ENCODE measurements around the gene TP53I11.

The TP53I11 gene

DNA sequence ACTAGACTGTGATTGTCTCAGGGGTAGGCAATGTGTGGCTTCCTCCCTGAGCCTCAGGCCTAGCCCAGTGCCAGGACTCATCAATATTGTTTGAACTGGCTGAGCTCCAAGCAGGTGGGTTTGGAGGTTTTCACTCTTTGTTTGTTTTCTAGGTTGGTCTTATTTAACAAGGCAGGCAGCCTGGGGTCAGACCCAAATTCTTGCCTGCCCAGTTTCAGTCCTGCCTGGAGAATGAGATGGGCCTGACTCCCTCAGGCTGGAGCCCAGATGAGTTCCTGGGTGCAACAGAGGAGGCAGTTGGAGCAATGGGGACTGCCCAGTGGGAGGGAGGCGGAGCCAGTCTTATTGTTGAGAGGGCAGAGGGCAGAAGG is 28.3 kb upstream of the TP53I11 start:
- TF ChIP-seq ZFX (IDR thresholded peaks at IDR 0.05), result no peak
- TF ChIP-seq, protein P1, sequence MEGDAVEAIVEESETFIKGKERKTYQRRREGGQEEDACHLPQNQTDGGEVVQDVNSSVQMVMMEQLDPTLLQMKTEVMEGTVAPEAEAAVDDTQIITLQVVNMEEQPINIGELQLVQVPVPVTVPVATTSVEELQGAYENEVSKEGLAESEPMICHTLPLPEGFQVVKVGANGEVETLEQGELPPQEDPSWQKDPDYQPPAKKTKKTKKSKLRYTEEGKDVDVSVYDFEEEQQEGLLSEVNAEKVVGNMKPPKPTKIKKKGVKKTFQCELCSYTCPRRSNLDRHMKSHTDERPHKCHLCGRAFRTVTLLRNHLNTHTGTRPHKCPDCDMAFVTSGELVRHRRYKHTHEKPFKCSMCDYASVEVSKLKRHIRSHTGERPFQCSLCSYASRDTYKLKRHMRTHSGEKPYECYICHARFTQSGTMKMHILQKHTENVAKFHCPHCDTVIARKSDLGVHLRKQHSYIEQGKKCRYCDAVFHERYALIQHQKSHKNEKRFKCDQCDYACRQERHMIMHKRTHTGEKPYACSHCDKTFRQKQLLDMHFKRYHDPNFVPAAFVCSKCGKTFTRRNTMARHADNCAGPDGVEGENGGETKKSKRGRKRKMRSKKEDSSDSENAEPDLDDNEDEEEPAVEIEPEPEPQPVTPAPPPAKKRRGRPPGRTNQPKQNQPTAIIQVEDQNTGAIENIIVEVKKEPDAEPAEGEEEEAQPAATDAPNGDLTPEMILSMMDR (conservative IDR thresholded peaks at IDR 0.05), result no peak
- peak overlapping the region; percentile 99 for H3K27ac ChIP-seq

DNA sequence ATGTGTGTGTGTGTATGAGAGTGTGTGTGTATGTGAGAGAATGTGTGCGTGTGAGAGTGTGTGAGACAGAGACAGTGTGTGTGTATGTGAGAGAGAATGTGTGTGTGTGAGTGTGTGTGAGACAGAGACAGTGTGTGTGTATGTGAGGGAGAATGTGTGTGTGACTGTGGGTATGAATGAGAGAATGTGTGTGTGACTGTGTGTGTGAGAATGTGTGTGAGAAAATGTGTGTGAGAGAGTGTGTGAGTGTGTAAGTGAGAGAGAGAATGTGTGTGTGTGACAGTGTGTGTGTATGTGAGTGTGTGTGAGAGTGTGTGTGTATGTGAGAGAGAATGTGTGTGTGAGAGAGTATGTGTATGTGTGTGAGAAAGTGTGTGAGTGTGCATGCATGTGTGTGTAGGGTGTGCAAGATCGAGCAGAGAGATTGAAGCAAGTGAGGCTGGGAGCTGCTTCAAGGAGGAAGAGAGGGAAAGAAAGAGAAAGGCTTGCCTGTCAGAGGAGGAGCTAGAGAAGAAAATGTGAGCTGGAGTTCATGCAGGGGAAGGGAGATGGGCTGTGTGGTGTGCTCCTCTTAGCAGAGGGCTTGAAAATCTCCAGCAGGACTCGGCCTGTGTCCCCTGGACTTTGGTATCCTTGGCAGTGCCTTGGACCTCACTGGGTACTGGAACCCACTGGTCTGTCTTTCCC is 27.7 kb upstream of the TP53I11 start:
- TF ChIP-seq, protein P1 (conservative IDR thresholded peaks at IDR 0.05), result no peak
- TF ChIP-seq ZFX (IDR thresholded peaks at IDR 0.05), result no peak

DNA sequence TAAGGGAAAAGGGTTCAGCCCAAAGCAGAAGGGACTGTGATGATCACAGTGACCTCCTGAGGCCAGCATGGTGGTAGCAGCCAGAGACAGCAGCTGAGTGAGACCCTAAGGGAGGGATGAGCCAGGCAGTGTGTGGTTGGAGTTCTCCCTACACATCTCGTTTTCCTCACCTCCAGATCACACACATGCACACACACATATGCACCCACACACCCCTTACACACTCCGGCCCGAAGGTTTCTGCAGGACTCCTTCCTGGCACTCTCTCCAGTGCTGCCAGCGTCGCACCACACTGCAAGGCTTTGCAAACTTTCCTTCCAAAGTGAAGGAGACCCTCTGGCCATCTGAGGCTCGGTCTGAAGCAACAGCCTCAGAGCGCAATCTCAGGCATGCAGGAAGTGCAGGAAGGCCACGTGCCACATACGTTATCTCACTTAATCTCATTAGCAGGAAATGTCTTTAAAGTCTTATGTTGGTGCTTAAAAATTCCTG is 26.9 kb upstream of the TP53I11 start:
- TF ChIP-seq, protein P1 (conservative IDR thresholded peaks at IDR 0.05), result no peak
- no peak for TF ChIP-seq ZFX (IDR thresholded peaks at IDR 0.05)
- H3K27ac ChIP-seq, result peak overlapping the region; percentile 99

More for the DNA sequence above, 27.7 kb upstream of the TP53I11 start:
- H3K27ac ChIP-seq, result peak overlapping the region; percentile 99

DNA sequence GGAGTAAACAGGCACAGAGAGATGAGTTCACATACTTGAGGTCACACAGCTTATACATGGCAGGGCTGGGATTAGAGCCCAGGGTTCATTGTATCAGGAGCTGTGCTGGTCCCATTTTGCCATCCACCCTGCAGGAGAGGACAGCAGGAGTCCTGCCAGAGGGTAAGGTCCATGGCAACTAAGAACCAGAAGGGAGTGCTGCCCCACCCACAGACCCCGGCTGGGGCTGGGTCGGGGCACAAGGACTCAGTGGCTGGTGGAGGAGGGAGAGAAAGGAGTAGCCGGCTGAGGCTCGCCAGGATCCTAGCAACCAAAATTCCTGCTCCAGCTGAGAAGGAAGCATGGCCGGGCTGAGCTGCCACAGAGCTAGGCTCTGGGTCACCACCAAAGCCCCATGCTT is 25.9 kb upstream of the TP53I11 start:
- H3K27ac ChIP-seq, result peak overlapping the region; percentile 99
- TF ChIP-seq, protein P1 (conservative IDR thresholded peaks at IDR 0.05), result no peak
- no peak for TF ChIP-seq ZFX (IDR thresholded peaks at IDR 0.05)

DNA sequence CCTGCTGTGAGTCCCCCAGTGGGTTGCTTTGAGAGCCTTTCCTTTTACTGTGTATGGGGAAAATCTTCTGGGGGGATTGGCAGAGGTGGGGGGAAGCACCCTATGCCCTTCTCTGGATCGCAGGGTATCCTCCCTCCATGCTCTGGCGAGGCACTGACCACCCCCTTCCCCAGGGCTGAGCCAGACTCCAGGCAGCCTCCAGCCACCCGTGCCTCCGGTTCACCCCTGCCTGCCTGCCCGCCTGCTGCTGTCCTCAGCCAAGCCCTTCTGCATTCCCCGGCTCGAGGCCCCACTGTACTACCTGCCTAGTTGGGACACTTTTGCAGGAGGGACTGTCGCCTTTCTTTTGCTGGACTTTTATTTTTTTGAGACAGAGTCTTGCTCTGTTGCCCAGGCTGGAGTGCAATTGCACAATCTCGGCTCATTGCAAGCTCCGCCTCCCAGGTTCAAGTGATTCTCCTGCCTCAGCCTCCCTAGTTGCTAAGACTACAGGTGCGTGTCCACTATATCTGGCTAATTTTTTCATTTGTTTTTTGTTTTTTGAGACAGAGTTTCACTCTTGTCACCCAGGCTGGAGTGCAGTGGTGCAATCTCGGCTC is 23.8 kb upstream of the TP53I11 start:
- H3K27ac ChIP-seq, result no peak overlapping the region; the same call in 1 of the 2 replicates
- TF ChIP-seq ZFX (IDR thresholded peaks at IDR 0.05), result no peak
- TF ChIP-seq, protein P1 (conservative IDR thresholded peaks at IDR 0.05), result no peak

DNA sequence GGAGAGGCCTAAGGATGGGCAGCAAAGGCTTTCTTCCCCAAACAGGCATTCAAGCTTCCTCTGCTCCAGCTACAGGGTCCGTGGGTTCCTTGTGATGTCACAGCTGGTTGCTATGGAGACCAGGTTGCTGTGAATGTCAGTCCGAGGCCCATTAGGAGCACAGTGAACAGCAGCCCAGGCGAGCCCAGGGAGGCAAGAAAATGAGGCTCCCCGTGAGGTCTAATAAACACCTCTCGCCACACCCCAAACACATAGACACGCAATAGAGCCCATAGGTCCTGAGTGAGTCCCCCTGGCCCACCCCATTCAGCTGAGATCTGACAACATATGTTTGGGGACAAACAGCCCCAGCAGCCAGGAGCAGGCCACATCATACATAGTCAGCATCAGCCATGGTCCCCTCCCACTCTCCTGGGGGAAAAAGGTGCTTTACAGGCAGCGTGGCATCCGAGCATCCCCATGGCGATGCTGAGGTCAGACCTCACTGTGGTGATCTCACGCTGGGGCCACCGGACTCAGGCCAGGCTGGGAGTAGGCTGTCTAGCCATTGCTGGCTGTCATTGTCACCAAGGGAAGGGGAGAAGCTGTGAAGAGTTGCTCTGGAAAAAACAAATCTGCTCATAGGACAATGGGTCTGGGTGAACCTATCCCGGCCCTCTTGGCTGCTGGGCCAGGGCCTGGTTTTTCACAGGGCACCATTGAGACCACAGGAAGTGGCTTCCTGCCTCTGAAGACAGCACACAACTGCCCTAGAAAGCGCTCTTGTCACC is 23.1 kb upstream of the TP53I11 start:
- TF ChIP-seq, protein P1 (conservative IDR thresholded peaks at IDR 0.05), result no peak
- no peak for TF ChIP-seq ZFX (IDR thresholded peaks at IDR 0.05)
- no peak overlapping the region; the same call in 1 of the 2 replicates for H3K27ac ChIP-seq

All from C4-2B (cell line).